PC-3 (cell line): ENCODE results near the gene NPW.

Source experiments
- EZH2 ChIP-seq: fragments of 300-600 bp; sonication (generic); IDR thresholded peaks from one replicate; pipeline ENCODE4 v1.6.1; 2017; ENCODE audit warnings: antibody characterized with exemption, mild to moderate bottlenecking, low read length; ENCODE audit not compliant: unreplicated experiment
- TF ChIP-seq, protein P1 (sequence below): fragments of 300-600 bp; sonication (generic); conservative IDR thresholded peaks from 2 replicates; pipeline ENCODE4 v1.5.1; 2017; ENCODE audit warnings: antibody characterized with exemption, low read depth, mild to moderate bottlenecking, low read length

DNA sequence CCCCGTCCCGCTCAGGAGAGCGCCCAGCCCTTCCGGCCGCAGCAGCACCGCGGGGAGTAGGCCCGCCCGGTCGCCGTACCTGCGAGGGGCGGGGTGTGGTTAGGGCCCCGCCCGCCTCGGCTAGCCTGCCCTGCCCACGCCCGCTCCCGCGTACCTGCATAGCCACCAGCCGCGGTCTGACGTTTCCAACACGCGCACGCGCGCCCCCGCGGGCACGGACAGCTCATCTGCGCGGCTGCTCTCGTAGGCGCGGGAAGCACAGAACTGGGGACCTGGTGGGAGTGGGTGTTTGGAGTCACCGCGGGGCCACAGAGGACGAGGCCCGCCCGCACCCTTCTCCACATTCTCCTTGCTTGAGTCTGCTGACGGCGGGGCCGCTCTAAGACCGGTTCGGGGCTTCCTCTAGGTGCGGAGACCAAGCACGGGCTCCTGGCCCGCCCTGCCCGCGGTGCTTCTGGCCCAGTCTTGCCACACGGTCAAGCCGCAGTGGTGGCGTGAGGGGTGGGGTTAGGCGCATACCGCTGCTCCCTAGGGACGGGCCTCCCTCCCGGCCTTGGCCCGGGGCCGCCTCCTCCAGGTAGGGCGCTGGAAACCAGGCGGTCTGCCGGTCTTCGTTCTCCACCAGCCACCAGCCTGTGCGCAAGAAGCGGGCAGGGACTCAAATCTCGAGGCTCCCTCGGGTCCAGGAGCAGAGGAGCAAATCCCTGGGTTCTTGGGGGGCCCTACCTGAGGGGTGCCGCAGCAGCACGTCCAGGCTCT lies 40.1 kb upstream of the NPW start:
- TF ChIP-seq, protein P1, sequence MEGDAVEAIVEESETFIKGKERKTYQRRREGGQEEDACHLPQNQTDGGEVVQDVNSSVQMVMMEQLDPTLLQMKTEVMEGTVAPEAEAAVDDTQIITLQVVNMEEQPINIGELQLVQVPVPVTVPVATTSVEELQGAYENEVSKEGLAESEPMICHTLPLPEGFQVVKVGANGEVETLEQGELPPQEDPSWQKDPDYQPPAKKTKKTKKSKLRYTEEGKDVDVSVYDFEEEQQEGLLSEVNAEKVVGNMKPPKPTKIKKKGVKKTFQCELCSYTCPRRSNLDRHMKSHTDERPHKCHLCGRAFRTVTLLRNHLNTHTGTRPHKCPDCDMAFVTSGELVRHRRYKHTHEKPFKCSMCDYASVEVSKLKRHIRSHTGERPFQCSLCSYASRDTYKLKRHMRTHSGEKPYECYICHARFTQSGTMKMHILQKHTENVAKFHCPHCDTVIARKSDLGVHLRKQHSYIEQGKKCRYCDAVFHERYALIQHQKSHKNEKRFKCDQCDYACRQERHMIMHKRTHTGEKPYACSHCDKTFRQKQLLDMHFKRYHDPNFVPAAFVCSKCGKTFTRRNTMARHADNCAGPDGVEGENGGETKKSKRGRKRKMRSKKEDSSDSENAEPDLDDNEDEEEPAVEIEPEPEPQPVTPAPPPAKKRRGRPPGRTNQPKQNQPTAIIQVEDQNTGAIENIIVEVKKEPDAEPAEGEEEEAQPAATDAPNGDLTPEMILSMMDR = no peak
- TF ChIP-seq EZH2 = no peak
